Esophagus squamous epithelium (tissue), 5 donors: ENCODE data around the gene HKDC1. TPM values are rescaled to one million over a fixed set of nuclear protein-coding genes. Genes with fewer than 3 reads are reported as not detected.
A peak's percentile ranks its signal among the peaks of the same experiment; 100 is the strongest.
"Not testable (repeated sequence)": the region's sequence is repeated elsewhere in the genome, so short reads cannot be mapped to it uniquely, and the experiment has no call there.

Experiments
- DNase-seq: peaks from one replicate; lab custom pipeline; 2025; lab: John Stamatoyannopoulos, UW
- H3K27ac ChIP-seq, 4 donors: fragments of 200-600 bp; sonication (generic); one replicate each; pipeline ENCODE4 v1.5.1; 2016 to 2019; ENCODE audit warnings: mild to moderate bottlenecking in 1 of 4
- H3K27me3 ChIP-seq, 4 donors: fragments of 200-600 bp; sonication (generic); 1 replicate in 3 of 4; 2 replicates in 1 of 4; pipeline versions ENCODE4 v1.5.1 to v1.6.0; 2017 to 2021; ENCODE audit warnings: antibody characterized with exemption in 1 of 4
- H3K36me3 ChIP-seq, 3 donors: fragments of 200-600 bp; sonication (generic); one replicate each; pipeline ENCODE4 v1.5.1; 2016 to 2019
- H3K4me1 ChIP-seq, 3 donors: fragments of 200-600 bp; sonication (generic); one replicate each; pipeline ENCODE4 v1.5.1; 2017 to 2019
- H3K4me3 ChIP-seq, 4 donors: fragments of 200-600 bp; sonication (generic); 1 replicate in 3 of 4; 2 replicates in 1 of 4; pipeline ENCODE4 v1.5.1; 2016 to 2019; ENCODE audit warnings: mild to moderate bottlenecking in 2 of 4, moderate library complexity in 1 of 4
- H3K9me3 ChIP-seq, 3 donors: fragments of 200-600 bp; sonication (generic); one replicate each; pipeline ENCODE4 v1.5.1; 2016 to 2019
- CTCF ChIP-seq, 6 experiments: fragments of 450-650 bp in 4 of 6; fragments of 200-600 bp in 2 of 6; sonication (generic) in 2 of 6; IDR thresholded peaks; one replicate each; pipeline ENCODE4 v1.5.1; 2016 to 2019; ENCODE audit warnings: antibody characterized with exemption in 6 of 6, mild to moderate bottlenecking in 4 of 6, moderate library complexity in 4 of 6
- POLR2A ChIP-seq, 4 donors: fragments of 450-650 bp; IDR thresholded peaks; one replicate each; pipeline ENCODE4 v1.6.1; 2017; ENCODE audit warnings: antibody characterized with exemption in 4 of 4, mild to moderate bottlenecking in 4 of 4, moderate library complexity in 3 of 4
- WGBS, 2 donors: methylation state at CpG; one replicate each; pipeline ENCODE4 v1.1.5; 2018; 5-methylcytosine and 5-hydroxymethylcytosine counted together
- intact Hi-C: fragments of 100-400 bp; cut with DNase I; formaldehyde crosslinking; loops from one replicate; pipeline ENCODE4 v1.15.0; 2022
- total RNA-seq, 4 donors: library from RNA; depleted of rRNA; stranded (reverse); fragments of >200 nt; gene quantifications; one replicate each; pipeline ENCODE4 v1.1.0, GENCODE V29; 2016
- donor health status: DM: yes; HTN: yes; CAD: no.

HKDC1 gene
- 1 to 10 TPM in 1 of 4 donors, under 1 TPM in 2, not detected in 1; 0.19 to 1.5 (median 0.19) TPM for total RNA-seq

DNA sequence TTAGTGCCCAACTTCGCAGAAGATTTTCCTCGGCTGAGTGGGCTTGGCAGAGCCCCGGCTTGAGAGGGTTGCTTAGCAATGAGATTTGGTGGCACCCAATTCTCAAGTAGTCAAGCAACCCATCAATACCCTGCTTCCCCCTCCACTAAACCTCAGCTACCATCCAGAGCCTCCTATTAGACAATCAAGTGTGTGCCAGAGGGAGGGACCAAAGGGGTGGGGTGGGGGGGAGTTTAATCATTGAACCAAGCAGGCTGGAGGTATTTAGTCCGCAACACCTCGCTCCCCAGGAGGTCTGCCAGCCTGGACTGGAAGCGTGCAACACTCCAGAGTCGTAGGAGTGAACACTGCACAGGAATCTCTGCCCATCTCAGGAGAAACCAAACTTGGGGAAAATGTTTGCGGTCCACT is at the start of gene HKDC1:
HKDC1 (plus strand) TSS at position 292 of the 411 bp plus-strand sequence; CDS start at position 396, 104 bp downstream.
- Histone ChIP-seq H3K4me3 (no peak within 1 kb of the TSS), H3K4me1 (peaks cover 3 to 51% (median 11%) of the 10 kb centered on the region in 3 donors), H3K9me3 (no peaks in the 10 kb centered on the region), H3K27me3 (peaks cover 0 to 6% (median 0%) of the 10 kb centered on the region in 4 donors), H3K36me3 (no peaks in the 10 kb centered on the region), H3K27ac (no peak within 1 kb of the TSS)
- DNase-seq = no peak
- TF ChIP-seq CTCF (IDR thresholded peaks at IDR 0.05) (no peak), POLR2A (IDR thresholded peaks at IDR 0.05) (no peak)
- WGBS, 2 donors = 70 to 71% methylated on average over 3 to 7 of the region's 8 CpGs
- intact Hi-C loops = no loop called here

DNA sequence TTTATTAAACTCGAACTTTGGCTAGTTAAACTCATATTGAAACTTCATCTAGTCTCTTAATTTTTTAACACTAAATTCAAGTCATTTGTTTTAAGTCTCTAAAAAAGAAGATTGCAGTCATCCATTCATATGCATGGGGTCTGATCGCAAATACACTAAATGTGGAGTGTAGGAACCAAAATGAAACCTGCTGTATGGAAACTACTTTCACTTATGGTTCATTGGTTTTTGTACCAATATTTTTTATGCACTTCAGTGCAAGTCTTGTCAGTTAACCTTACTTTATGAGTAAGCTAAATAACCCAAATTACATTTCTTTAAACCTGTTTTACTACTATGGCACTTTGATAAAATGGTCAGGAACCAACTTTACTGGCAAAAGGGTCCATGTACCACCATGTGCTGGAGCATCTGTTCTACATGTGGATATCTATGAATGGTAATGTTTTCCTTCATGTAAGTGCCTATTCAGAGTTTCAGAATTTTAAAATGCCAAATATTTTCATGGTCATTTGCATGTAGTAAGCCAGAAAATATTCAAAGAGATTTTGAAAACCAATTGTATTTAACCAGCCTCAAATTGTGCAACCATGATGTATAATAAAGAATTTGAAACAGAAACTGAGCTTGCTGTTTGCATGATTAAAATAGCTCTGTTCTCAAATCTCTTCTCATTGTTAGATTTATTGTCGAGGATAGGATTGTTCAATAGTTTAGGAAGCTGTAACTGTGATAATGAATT is 47.7 kb upstream of the HKDC1 start:
- no peaks in the 10 kb centered on the region for H3K27me3 ChIP-seq
- H3K36me3 ChIP-seq = peaks cover 0 to 65% (median 17%) of the 10 kb centered on the region in 3 donors
- no peak for DNase-seq
- H3K4me3 ChIP-seq = no peak overlapping the region
- no peaks in the 10 kb centered on the region for H3K4me1 ChIP-seq
- H3K27ac ChIP-seq = no peak overlapping the region
- TF ChIP-seq POLR2A (IDR thresholded peaks at IDR 0.05) (no peak), CTCF (IDR thresholded peaks at IDR 0.05) (no peak)
- no peaks in the 10 kb centered on the region for H3K9me3 ChIP-seq
- intact Hi-C loops = no loop called here
- WGBS, 2 donors = 70 to 75% methylated on average over 3 of the region's 3 CpGs

DNA sequence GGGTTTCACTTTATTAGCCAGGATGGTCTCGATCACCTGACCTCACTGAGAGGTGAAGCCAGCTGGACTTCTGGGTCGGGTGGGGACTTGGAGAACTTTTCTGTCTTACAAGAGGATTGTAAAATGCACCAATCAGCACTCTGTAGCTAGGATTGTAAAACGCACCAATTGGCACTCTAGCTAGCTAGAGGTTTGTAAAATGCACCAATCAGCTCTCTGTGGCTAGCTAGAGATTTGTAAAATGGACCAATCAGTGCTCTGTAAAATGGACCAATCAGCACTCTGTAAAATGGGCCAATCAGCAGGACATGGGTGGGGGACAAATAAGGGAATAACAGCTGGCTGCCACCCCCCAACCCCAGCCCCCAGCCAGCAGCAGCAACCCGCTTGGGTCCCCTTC is 44.8 kb upstream of the HKDC1 start:
- H3K27me3 ChIP-seq, H3K9me3 ChIP-seq, intact Hi-C loops, H3K27ac ChIP-seq, H3K4me1 ChIP-seq, H3K4me3 ChIP-seq, DNase-seq: not testable (repeated sequence)
- 72 to 93% methylated on average over 2 of the region's 4 CpGs for WGBS, 2 donors
- H3K36me3 ChIP-seq = peaks cover 0 to 36% (median 5%) of the 10 kb centered on the region in 3 donors

GRCh38 chr10:69176823-69177222 is 43.3 kb upstream of the HKDC1 start:
- Histone ChIP-seq H3K36me3 (peaks cover 0 to 21% (median 0%) of the 10 kb centered on the region in 3 donors), H3K27me3 (no peaks in the 10 kb centered on the region), H3K27ac (no peak overlapping the region), H3K9me3 (no peaks in the 10 kb centered on the region), H3K4me1 (peaks cover 11 to 21% (median 15%) of the 10 kb centered on the region in 3 donors), H3K4me3 (no peak overlapping the region)
- DNase-seq = no peak
- TF ChIP-seq CTCF (IDR thresholded peaks at IDR 0.05) (no peak), POLR2A (IDR thresholded peaks at IDR 0.05) (no peak)
- intact Hi-C loops = no loop called here
- 75 to 76% methylated on average over 2 of the region's 2 CpGs for WGBS, 2 donors

GRCh38 chr10:69179089-69179742 is 40.9 kb upstream of the HKDC1 start:
- no peak for TF ChIP-seq POLR2A (IDR thresholded peaks at IDR 0.05)
- no peak for TF ChIP-seq CTCF (IDR thresholded peaks at IDR 0.05)
- Histone ChIP-seq H3K4me3 (peak overlapping the region; percentile 91 to 100 (median 92)), H3K27me3 (no peaks in the 10 kb centered on the region), H3K36me3 (peaks cover 0 to 17% (median 6%) of the 10 kb centered on the region in 3 donors), H3K9me3 (no peaks in the 10 kb centered on the region), H3K4me1 (peaks cover 11 to 39% (median 19%) of the 10 kb centered on the region in 3 donors), H3K27ac (peak overlapping the region; percentile 92 to 95 (median 94))
- no peak for DNase-seq
- WGBS, 2 donors = 30 to 54% methylated on average over 16 to 21 of the region's 21 CpGs
- intact Hi-C loops = no loop called here
